Measurements from ENCODE around the gene UBE4B.

- TF ChIP-seq POLR2A (IDR thresholded peaks at IDR 0.05; ENCODE audit: low read depth, low read length) = no peak
- TF ChIP-seq POLR2AphosphoS5 (IDR thresholded peaks at IDR 0.05; ENCODE audit: low read depth, low read length) = no peak
- no peak for TF ChIP-seq TAF1 (IDR thresholded peaks at IDR 0.05; ENCODE audit: low read depth, low read length)
- no peak for TF ChIP-seq SPI1 (IDR thresholded peaks at IDR 0.05; ENCODE audit: low read depth, low read length)
These were observed 75.4 kb downstream of the UBE4B start for GRCh38 chr1:10108134-10108663.
